VCaP (cell line): ENCODE results near the gene DSTN.

ENCODE experiments used
- H3K27ac ChIP-seq: fragments of 450-650 bp; 2 replicates; pipeline ENCODE4 v1.5.1; 2017
- TF ChIP-seq, protein P1 (sequence below): fragments of 450-650 bp; conservative IDR thresholded peaks from 2 replicates; pipeline ENCODE4 v1.5.1; 2017; ENCODE audit warnings: mild to moderate bottlenecking, moderate library complexity

The DSTN gene

DNA sequence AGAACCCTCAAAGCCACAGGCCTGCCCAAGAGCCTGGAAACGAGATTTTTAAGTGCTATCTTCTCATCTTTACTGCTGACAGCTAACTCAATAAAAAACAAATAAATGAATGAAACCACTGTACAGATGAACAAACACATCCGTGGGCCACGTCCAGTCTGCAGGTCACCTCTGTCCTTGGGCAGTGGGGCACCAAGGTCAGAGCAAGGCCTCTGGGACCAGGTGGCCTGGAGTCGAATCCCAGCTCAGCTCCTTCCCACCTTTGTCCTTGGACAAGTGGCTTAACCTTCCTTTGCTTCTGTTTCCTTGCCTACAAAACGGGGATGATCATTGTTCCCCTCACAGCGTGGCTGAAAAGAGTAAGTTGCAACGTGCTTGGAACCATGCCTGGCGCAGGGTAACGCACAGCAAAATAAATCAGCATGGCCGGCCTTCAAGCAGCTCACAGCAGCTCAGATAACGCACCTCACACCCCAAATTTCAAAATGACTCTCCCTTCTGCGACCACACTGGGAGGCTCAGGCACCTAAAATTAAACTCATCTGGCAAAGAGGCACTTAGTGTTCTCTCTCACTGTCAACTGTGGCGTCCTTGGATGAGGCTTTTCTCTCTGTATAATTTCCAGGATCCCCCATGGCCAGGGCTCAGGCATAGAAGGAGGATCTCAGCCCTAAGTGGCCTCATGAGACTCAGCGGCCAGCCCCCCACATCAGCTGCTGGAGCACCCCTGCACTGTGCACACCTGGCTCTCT lies 76.5 kb downstream of the DSTN start:
- TF ChIP-seq, protein P1, sequence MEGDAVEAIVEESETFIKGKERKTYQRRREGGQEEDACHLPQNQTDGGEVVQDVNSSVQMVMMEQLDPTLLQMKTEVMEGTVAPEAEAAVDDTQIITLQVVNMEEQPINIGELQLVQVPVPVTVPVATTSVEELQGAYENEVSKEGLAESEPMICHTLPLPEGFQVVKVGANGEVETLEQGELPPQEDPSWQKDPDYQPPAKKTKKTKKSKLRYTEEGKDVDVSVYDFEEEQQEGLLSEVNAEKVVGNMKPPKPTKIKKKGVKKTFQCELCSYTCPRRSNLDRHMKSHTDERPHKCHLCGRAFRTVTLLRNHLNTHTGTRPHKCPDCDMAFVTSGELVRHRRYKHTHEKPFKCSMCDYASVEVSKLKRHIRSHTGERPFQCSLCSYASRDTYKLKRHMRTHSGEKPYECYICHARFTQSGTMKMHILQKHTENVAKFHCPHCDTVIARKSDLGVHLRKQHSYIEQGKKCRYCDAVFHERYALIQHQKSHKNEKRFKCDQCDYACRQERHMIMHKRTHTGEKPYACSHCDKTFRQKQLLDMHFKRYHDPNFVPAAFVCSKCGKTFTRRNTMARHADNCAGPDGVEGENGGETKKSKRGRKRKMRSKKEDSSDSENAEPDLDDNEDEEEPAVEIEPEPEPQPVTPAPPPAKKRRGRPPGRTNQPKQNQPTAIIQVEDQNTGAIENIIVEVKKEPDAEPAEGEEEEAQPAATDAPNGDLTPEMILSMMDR: no peak
- peak overlapping the region; percentile 49 for H3K27ac ChIP-seq

GRCh38 chr20:17646961-17647301 lies 77.1 kb downstream of the DSTN start:
- peak overlapping the region; percentile 49; the same call in 1 of the 2 replicates for H3K27ac ChIP-seq
- TF ChIP-seq, protein P1: no peak

GRCh38 chr20:17647391-17648314 lies 77.8 kb downstream of the DSTN start:
- TF ChIP-seq, protein P1: no peak
- peak overlapping the region; percentile 49; the same call in 1 of the 2 replicates for H3K27ac ChIP-seq

- TF ChIP-seq, protein P1: no peak
- no peak overlapping the region for H3K27ac ChIP-seq
Measured at GRCh38 chr20:17648315-17648646, 78.4 kb downstream of the DSTN start.

GRCh38 chr20:17648791-17649730 lies 79.2 kb downstream of the DSTN start:
- H3K27ac ChIP-seq: no peak overlapping the region
- TF ChIP-seq, protein P1: peak; percentile 90

DNA sequence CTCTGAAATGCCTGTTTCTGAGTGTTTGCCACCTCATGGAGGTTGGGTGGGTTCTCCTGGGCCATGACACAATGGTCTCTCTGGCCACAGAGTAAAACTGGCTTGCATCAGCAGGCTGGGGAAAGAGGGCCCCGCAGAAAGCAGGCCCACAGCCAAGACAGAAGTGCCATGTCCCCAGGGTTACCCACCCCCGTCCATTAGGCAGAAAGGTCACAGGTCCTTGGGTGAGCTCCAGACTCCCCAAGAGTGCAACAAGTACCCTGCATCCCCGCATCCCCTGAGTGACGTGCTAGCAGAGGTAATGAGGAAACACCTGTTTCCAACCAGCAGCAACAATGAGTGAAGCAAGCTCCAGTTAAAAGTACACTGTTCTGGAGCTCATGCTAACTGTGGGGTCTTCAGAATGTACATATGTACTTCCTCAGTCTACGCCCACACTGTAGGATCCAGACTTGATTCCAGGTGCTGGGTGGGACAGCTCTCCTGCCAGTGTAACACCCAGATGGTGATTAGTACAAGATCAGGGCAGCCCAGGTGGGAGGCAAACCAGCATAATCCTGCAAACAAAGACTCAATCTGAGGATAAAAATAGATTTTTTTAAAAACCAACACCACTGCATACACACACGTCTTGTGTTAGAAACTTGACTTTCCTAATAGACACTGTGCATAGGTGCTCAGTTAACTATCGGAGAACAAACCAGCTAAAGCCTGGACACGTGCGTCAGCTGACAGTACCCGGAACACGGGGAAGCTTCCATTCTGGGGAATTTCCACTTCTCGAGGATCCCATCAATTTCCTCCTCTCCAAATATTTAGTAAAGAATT lies 80.6 kb downstream of the DSTN start:
- H3K27ac ChIP-seq: no peak overlapping the region

More for the DNA sequence above, 80.6 kb downstream of the DSTN start:
- TF ChIP-seq, protein P1: no peak
